NOMO-1 (cell line): Measurements from ENCODE around the gene CDX1.

Source experiments
- DNase-seq, 2 experiments: peaks; one replicate each; lab custom pipeline; 2025; ENCODE audit not compliant: unreplicated experiment in 2 of 2; lab: John Stamatoyannopoulos, UW

The CDX1 gene

GRCh38 chr5:150180241-150181026, 13.9 kb downstream of the CDX1 start:
- peak; percentile 61 to 76 for DNase-seq

- no peak for DNase-seq
Observed at GRCh38 chr5:150181027-150181426, 14.4 kb downstream of the CDX1 start.

DNA sequence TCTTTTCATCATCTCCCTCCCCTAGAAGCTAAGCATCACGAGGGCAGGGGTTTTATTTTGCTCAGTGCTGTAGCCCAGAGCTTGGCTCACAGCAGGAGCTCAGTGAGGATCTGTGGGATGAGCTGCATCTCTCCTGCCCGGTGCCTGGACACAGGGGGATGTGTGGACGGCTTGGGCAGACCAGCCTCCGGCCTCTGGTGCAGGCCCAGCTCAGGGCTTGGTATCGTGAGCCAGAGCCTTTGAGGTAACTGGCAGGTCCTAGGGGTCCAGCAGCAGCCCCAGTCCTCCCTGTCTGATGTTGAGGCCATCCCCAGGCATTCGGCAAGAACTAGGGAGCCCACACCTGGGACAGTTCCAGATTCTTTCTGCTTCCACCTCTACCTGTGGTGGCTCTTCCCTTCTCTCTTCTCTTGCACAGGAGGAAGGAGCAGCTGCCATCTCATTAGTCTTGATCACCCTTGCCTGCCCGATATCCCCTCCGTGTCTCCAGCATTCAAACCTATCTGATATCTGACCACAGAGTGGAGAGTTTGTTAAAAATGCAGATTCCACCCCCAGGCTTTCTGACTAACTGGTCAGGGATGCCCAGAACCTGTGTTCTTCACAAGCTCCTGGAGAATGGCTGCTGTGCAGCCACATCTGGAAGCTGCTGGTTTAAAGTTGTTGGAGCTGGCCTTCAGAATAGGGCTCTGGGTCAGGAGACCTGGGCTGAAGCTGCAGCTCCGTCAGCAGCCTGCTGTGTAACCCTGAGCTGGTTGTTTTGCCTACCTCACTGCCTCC, 15.4 kb downstream of the CDX1 start:
- DNase-seq = no peak

DNA sequence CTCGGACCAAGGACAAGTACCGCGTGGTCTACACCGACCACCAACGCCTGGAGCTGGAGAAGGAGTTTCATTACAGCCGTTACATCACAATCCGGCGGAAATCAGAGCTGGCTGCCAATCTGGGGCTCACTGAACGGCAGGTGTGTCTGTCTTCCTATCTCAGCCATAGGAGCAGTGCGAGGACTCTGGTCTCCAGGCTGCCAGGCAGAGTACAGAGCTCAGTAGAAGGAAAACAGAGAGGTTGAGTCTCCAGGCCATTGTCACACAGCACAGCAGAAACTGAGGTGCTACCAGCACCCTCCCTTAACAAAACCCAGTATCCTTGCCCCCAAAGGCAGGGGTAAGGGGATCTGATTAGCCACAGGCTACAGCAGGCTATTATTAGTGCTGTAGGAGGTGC, 16.2 kb downstream of the CDX1 start:
- no peak for DNase-seq

GRCh38 chr5:150183436-150183835, 16.9 kb downstream of the CDX1 start:
- no peak for DNase-seq

DNA sequence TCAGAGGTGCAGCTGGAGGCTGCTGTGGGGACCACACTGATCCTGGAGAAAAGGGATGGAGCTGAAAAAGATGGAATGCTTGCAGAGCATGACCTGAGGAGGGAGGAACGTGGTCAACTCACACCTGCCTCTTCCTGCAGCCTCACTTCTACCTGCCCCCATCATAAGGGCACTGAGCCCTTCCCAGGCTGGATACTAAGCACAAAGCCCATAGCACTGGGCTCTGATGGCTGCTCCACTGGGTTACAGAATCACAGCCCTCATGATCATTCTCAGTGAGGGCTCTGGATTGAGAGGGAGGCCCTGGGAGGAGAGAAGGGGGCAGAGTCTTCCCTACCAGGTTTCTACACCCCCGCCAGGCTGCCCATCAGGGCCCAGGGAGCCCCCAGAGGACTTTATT, 17.4 kb downstream of the CDX1 start:
- DNase-seq = no peak

GRCh38 chr5:150184990-150185912, 18.7 kb downstream of the CDX1 start:
- DNase-seq = peak; percentile 70 to 86

DNA sequence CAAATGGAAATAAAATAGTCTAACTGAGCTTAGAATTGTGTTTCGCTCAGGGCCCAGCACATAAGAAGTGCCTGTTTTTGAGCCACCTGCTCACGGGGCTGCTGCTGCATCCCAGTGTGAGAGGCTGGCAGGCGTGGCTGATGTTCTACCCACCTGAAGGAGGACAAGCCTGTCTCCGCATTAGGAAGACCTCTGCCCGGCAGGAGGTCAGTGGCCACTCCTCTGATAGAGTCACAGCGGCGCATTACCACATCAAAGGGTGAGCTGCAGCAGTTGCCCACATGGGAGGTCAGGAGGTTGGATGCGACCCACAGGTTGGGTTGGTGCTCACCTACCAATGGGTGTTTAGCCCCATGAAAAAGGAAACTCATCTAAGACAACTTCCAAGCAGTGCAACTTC, 19.6 kb downstream of the CDX1 start:
- no peak for DNase-seq

- DNase-seq = no peak
Observed at GRCh38 chr5:150186897-150187296, 20.3 kb downstream of the CDX1 start.

GRCh38 chr5:150188146-150188842, 21.7 kb downstream of the CDX1 start:
- no peak for DNase-seq

GRCh38 chr5:150189326-150189725, 22.7 kb downstream of the CDX1 start:
- DNase-seq = no peak

GRCh38 chr5:150189728-150190502, 23.3 kb downstream of the CDX1 start, which contains the start of gene SLC6A7:
Gene SLC6A7, plus strand, starts transcription at chr5:150190062. Its CDS starts 266 bp downstream, at chr5:150190328.
- no peak for DNase-seq

DNA sequence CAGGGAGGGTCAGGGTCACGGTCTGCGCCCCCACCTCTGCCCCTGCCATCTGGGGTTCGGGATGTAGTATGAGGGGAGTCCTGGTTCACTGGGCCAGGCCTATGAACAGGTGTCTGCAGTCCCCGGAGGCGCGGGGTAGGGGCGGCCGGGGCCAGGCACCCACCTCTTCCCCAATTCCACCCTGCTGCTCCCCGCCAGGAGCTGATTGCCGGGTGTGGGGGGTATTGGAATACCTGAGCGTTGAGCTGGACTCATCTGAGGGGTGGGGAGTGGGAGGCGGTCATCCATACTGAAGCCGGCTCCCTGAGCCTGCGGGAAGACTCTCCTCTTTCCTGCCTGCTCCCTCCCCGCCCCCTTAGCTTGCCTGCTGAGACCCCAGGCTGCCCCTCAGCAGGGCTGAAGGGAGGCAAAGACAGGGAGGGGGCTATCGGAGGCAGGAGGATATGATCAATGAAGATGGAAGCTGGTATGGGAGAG, 24.0 kb downstream of the CDX1 start:
- no peak for DNase-seq

- no peak for DNase-seq
Observed at GRCh38 chr5:150190987-150191386, 24.4 kb downstream of the CDX1 start.

- DNase-seq = no peak
Observed at GRCh38 chr5:150192462-150192861, 25.9 kb downstream of the CDX1 start.

- DNase-seq = no peak
Observed at GRCh38 chr5:150195736-150196485, 29.3 kb downstream of the CDX1 start.

DNA sequence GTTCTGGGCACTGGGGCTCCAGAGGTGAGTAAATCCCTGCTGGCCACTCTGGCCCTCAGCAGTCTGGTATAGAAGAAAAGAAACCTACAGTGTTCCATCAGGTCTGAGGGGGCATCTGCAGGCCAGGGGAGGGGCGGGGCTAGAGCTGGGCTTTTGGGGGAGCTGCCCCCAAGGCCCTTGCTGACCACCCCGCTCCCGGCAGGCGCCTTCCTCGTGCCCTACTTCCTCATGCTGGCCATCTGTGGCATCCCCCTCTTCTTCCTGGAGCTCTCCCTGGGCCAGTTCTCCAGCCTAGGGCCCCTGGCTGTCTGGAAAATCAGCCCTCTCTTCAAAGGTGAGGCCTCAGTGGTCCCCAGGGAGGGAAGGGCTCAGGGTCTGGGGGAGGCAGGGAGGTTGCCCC, 29.9 kb downstream of the CDX1 start:
- DNase-seq = no peak

DNA sequence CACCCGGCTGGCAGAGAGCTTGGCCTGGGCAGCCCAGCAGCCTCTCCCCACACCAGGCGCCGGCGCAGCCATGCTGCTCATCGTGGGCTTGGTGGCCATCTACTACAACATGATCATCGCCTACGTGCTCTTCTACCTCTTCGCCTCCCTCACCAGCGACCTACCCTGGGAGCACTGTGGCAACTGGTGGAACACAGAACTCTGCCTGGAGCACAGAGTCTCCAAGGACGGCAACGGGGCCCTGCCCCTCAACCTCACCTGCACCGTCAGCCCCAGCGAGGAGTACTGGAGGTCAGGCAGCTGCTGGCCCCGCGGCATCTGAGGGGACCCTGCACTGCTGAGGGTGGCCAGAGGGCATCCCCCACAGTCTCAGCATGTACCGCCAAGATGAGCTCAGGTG, 30.4 kb downstream of the CDX1 start:
- no peak for DNase-seq

DNA sequence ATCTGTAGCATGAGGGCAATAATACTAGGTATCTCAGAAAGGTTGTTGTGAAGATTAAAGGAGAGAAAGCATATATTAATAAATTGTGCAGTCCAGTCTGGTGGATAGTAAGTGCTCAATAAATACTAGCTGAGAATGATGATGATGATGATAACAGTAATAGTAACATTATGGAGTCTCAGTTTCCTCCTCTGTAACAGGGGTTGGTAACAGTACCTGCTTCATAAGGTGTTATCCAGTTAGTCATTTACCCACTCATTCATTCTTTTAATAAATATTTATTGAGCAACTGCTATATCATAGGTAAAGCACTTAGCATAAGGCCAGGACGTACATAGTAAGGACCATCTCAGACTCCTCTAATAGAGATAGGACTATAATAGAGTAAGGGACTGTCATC, 30.9 kb downstream of the CDX1 start:
- DNase-seq = no peak
